Measurements from ENCODE around the gene KCNH8.

DNA sequence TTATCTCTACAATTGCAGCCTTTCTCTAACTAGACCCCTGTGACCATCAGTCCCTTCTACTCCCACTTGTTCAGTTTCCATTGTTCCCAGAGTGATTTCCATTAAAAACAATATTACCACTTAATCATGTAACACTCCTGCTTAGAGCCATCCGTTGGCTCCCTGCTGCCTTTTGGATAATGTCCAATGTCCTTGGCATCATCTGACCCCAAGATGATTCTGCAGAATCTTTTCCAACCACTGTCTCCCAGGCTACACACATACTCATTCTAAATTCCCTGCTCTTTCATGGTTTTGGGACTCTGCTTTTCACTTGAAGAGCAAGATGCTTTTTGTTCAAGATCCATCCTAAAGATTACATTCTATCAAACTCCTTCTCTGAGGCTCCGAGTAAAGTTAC lies 7.1 kb downstream of the KCNH8 start:
- TF ChIP-seq POLR2A (IDR thresholded peaks at IDR 0.05; ENCODE audit: extremely low read depth, insufficient read length) (no peak), MYC (IDR thresholded peaks at IDR 0.05; ENCODE audit: low read depth, low read length) (no peak)
- TF ChIP-seq, protein P1, sequence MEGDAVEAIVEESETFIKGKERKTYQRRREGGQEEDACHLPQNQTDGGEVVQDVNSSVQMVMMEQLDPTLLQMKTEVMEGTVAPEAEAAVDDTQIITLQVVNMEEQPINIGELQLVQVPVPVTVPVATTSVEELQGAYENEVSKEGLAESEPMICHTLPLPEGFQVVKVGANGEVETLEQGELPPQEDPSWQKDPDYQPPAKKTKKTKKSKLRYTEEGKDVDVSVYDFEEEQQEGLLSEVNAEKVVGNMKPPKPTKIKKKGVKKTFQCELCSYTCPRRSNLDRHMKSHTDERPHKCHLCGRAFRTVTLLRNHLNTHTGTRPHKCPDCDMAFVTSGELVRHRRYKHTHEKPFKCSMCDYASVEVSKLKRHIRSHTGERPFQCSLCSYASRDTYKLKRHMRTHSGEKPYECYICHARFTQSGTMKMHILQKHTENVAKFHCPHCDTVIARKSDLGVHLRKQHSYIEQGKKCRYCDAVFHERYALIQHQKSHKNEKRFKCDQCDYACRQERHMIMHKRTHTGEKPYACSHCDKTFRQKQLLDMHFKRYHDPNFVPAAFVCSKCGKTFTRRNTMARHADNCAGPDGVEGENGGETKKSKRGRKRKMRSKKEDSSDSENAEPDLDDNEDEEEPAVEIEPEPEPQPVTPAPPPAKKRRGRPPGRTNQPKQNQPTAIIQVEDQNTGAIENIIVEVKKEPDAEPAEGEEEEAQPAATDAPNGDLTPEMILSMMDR (IDR thresholded peaks at IDR 0.05; ENCODE audit: low read depth, low read length) = no peak
- TF ChIP-seq, protein P2, sequence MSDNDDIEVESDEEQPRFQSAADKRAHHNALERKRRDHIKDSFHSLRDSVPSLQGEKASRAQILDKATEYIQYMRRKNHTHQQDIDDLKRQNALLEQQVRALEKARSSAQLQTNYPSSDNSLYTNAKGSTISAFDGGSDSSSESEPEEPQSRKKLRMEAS (IDR thresholded peaks at IDR 0.05; ENCODE audit: low read depth, low read length) = no peak
